ENCODE measurements around the gene UBXN7. TPM values are rescaled to one million over a fixed set of nuclear protein-coding genes. Genes with fewer than 3 reads are reported as not detected.

Gene UBXN7
- total and polyA plus RNA-seq, 9 of the 15 experiments (the other 6 are each of a cell fraction or from before 2014, with no cell fraction given), result 3.5 to 44.6 (median 13.4) TPM

- TF ChIP-seq YY1 (IDR thresholded peaks at IDR 0.05; ENCODE audit: borderline replicate concordance in 1 of 3, control insufficient read depth in 1 of 3, extremely low read depth in 1 of 3, insufficient read depth in 3 of 3, insufficient read length in 1 of 3, insufficient replicate concordance in 2 of 3, low read depth in 1 of 3, low read length in 2 of 3), result no peak
- TF ChIP-seq BCOR (IDR thresholded peaks at IDR 0.05), result peak; percentile 74
- TF ChIP-seq SMARCA5 (IDR thresholded peaks at IDR 0.05), result 0 out of 2 replicates have a peak, but pooled peaks have one; percentile 61
- TF ChIP-seq CREB3 (tag; conservative IDR thresholded peaks at IDR 0.05; ENCODE audit: low read depth), result 0 out of 2 replicates have a peak, but pooled peaks have one; percentile 26
- peak; percentile 65; the same call in 1 of the 2 replicates for TF ChIP-seq NFRKB (IDR thresholded peaks at IDR 0.05; ENCODE audit: low read depth)
- TF ChIP-seq, protein P1, sequence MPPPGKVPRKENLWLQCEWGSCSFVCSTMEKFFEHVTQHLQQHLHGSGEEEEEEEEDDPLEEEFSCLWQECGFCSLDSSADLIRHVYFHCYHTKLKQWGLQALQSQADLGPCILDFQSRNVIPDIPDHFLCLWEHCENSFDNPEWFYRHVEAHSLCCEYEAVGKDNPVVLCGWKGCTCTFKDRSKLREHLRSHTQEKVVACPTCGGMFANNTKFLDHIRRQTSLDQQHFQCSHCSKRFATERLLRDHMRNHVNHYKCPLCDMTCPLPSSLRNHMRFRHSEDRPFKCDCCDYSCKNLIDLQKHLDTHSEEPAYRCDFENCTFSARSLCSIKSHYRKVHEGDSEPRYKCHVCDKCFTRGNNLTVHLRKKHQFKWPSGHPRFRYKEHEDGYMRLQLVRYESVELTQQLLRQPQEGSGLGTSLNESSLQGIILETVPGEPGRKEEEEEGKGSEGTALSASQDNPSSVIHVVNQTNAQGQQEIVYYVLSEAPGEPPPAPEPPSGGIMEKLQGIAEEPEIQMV (tag; conservative IDR thresholded peaks at IDR 0.05; ENCODE audit: low read depth), result 0 out of 2 replicates have a peak, but pooled peaks have one; percentile 54
- TF ChIP-seq HNRNPK (IDR thresholded peaks at IDR 0.05; ENCODE audit: low read depth, low read length, poor library complexity, severe bottlenecking), result no peak
- no peak for TF ChIP-seq RBM34 (IDR thresholded peaks at IDR 0.05; ENCODE audit: borderline replicate concordance, insufficient read depth, low read length)
- no peak for TF ChIP-seq FOXK1 (CRISPR knock-in tag; IDR thresholded peaks at IDR 0.05; ENCODE audit: borderline replicate concordance)
- 0 out of 2 replicates have a peak, but pooled peaks have one; percentile 15 for TF ChIP-seq FOXM1 (IDR thresholded peaks at IDR 0.05; ENCODE audit: low read depth)
- no peak for TF ChIP-seq FOXM1 (CRISPR knock-in tag; IDR thresholded peaks at IDR 0.05; ENCODE audit: low read depth)
- TF ChIP-seq TRIM28 (IDR thresholded peaks at IDR 0.05), result peak; percentile 57; the same call in 1 of the 2 replicates
- TF ChIP-seq, protein P2, sequence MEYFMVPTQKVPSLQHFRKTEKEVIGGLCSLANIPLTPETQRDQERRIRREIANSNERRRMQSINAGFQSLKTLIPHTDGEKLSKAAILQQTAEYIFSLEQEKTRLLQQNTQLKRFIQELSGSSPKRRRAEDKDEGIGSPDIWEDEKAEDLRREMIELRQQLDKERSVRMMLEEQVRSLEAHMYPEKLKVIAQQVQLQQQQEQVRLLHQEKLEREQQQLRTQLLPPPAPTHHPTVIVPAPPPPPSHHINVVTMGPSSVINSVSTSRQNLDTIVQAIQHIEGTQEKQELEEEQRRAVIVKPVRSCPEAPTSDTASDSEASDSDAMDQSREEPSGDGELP (CRISPR knock-in tag; IDR thresholded peaks at IDR 0.05; ENCODE audit: borderline replicate concordance), result peak; percentile 92
- TF ChIP-seq CXXC5 (CRISPR knock-in tag; IDR thresholded peaks at IDR 0.05), result peak; percentile 25; the same call in 1 of the 2 replicates
- TF ChIP-seq, protein P3, sequence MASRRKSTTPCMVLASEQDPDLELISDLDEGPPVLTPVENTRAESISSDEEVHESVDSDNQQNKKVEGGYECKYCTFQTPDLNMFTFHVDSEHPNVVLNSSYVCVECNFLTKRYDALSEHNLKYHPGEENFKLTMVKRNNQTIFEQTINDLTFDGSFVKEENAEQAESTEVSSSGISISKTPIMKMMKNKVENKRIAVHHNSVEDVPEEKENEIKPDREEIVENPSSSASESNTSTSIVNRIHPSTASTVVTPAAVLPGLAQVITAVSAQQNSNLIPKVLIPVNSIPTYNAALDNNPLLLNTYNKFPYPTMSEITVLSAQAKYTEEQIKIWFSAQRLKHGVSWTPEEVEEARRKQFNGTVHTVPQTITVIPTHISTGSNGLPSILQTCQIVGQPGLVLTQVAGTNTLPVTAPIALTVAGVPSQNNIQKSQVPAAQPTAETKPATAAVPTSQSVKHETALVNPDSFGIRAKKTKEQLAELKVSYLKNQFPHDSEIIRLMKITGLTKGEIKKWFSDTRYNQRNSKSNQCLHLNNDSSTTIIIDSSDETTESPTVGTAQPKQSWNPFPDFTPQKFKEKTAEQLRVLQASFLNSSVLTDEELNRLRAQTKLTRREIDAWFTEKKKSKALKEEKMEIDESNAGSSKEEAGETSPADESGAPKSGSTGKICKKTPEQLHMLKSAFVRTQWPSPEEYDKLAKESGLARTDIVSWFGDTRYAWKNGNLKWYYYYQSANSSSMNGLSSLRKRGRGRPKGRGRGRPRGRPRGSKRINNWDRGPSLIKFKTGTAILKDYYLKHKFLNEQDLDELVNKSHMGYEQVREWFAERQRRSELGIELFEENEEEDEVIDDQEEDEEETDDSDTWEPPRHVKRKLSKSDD (conservative IDR thresholded peaks at IDR 0.05; ENCODE audit: low read length), result 0 out of 2 replicates have a peak, but pooled peaks have one; percentile 40
- peak; percentile 17 for TF ChIP-seq CREB3L1 (IDR thresholded peaks at IDR 0.05; ENCODE audit: borderline replicate concordance, low read depth)
Measured at GRCh38 chr3:196339493-196340254, 92.6 kb downstream of the UBXN7 start (continued).

Data from K562 (cell line).